Glutamatergic neuron (in vitro differentiated cells): ENCODE measurements around the gene USP3. TPM values are rescaled to one million over a fixed set of nuclear protein-coding genes. Genes with fewer than 3 reads are reported as not detected.

ENCODE experiments used
- DNase-seq: peaks from one replicate; pipeline ENCODE4 v3.0.0; 2022
- H3K27ac Mint-ChIP-seq: one replicate; pipeline ENCODE4 v1.8.0; 2020; ENCODE audit warnings: mild to moderate bottlenecking, mixed read lengths, inconsistent platforms; ENCODE audit not compliant: unreplicated experiment
- H3K27me3 Mint-ChIP-seq: one replicate; pipeline ENCODE4 v1.8.0; 2020; ENCODE audit warnings: mild to moderate bottlenecking, moderate library complexity, mixed read lengths, inconsistent platforms; ENCODE audit not compliant: unreplicated experiment
- H3K36me3 Mint-ChIP-seq: one replicate; pipeline ENCODE4 v1.8.0; 2020; ENCODE audit warnings: mild to moderate bottlenecking, mixed read lengths, inconsistent platforms; ENCODE audit not compliant: unreplicated experiment
- H3K4me1 Mint-ChIP-seq: one replicate; pipeline ENCODE4 v1.8.0; 2020; ENCODE audit warnings: mild to moderate bottlenecking, low read depth, mixed read lengths, inconsistent platforms; ENCODE audit not compliant: unreplicated experiment
- H3K4me3 Mint-ChIP-seq: one replicate; pipeline ENCODE4 v1.8.0; 2020; ENCODE audit warnings: mild to moderate bottlenecking, mixed read lengths, inconsistent platforms; ENCODE audit not compliant: unreplicated experiment
- H3K9me3 Mint-ChIP-seq: one replicate; pipeline ENCODE4 v1.8.0; 2020; ENCODE audit warnings: mild to moderate bottlenecking, moderate library complexity, mixed read lengths, inconsistent platforms; ENCODE audit not compliant: unreplicated experiment
- CTCF ChIP-seq: fragments of 200-600 bp; sonication (generic); IDR thresholded peaks from one replicate; pipeline ENCODE4 v1.5.0; 2021; ENCODE audit not compliant: partially characterized antibody, unreplicated experiment
- total RNA-seq: library from RNA; stranded (reverse); fragmentation: NEBNext Ultra II Directional; extraction: Animal tissue kit (Norgen Biotek cat#: 25700); gene quantifications from one replicate; pipeline ENCODE4 v1.2.1, GENCODE V29; 2021; ENCODE audit not compliant: unreplicated experiment

The USP3 gene
- total RNA-seq, 1 donor from 2014 or later, result 50.9 TPM

- no peak for TF ChIP-seq CTCF
- DNase-seq, result no peak
- Mint-ChIP-seq H3K4me1 (no peaks in the 10 kb centered on the region), H3K36me3 (peaks cover 13% of the 10 kb centered on the region), H3K4me3 (no peak overlapping the region), H3K9me3 (peaks cover 6% of the 10 kb centered on the region), H3K27me3 (peaks cover 3% of the 10 kb centered on the region), H3K27ac (no peak overlapping the region)
Observed at GRCh38 chr15:63628123-63628822, 123.9 kb downstream of the USP3 start.

- H3K27me3 Mint-ChIP-seq, result peaks cover 3% of the 10 kb centered on the region
- no peak overlapping the region for H3K27ac Mint-ChIP-seq
- H3K9me3 Mint-ChIP-seq, result peaks cover 6% of the 10 kb centered on the region
- no peak for TF ChIP-seq CTCF
- H3K36me3 Mint-ChIP-seq, result peaks cover 13% of the 10 kb centered on the region
- H3K4me3 Mint-ChIP-seq, result no peak overlapping the region
- no peak for DNase-seq
- no peaks in the 10 kb centered on the region for H3K4me1 Mint-ChIP-seq
Observed at GRCh38 chr15:63630036-63630751, 125.8 kb downstream of the USP3 start.

GRCh38 chr15:63633312-63633711 lies 128.9 kb downstream of the USP3 start:
- Mint-ChIP-seq H3K36me3 (peaks cover 13% of the 10 kb centered on the region), H3K9me3 (peaks cover 6% of the 10 kb centered on the region), H3K4me1 (no peaks in the 10 kb centered on the region), H3K27me3 (peaks cover 3% of the 10 kb centered on the region), H3K27ac (no peak overlapping the region), H3K4me3 (no peak overlapping the region)
- TF ChIP-seq CTCF, result no peak
- DNase-seq, result no peak

- no peak for TF ChIP-seq CTCF
- Mint-ChIP-seq H3K27me3 (peaks cover 3% of the 10 kb centered on the region), H3K9me3 (peaks cover 6% of the 10 kb centered on the region), H3K4me3 (no peak overlapping the region), H3K36me3 (peaks cover 13% of the 10 kb centered on the region), H3K4me1 (no peaks in the 10 kb centered on the region), H3K27ac (no peak overlapping the region)
- DNase-seq, result no peak
Observed at GRCh38 chr15:63634154-63634553, 129.8 kb downstream of the USP3 start.

- TF ChIP-seq CTCF, result no peak
- peaks cover 1% of the 10 kb centered on the region for H3K9me3 Mint-ChIP-seq
- H3K27me3 Mint-ChIP-seq, result no peaks in the 10 kb centered on the region
- H3K27ac Mint-ChIP-seq, result no peak overlapping the region
- no peaks in the 10 kb centered on the region for H3K4me1 Mint-ChIP-seq
- DNase-seq, result no peak
- H3K36me3 Mint-ChIP-seq, result peaks cover 7% of the 10 kb centered on the region
- no peak overlapping the region for H3K4me3 Mint-ChIP-seq
Observed at GRCh38 chr15:63636518-63637061, 132.2 kb downstream of the USP3 start.
